Colon (tissue), 2 donors: ENCODE measurements around the gene SCUBE3.

ENCODE experiments used
- FAIRE-seq: peaks from 2 replicates; lab custom pipeline; 2012; peaks lifted over from hg19 to GRCh38; lab: Jason Lieb, UNC
- donor health status: control.
- donor health status: control.

Gene SCUBE3

DNA sequence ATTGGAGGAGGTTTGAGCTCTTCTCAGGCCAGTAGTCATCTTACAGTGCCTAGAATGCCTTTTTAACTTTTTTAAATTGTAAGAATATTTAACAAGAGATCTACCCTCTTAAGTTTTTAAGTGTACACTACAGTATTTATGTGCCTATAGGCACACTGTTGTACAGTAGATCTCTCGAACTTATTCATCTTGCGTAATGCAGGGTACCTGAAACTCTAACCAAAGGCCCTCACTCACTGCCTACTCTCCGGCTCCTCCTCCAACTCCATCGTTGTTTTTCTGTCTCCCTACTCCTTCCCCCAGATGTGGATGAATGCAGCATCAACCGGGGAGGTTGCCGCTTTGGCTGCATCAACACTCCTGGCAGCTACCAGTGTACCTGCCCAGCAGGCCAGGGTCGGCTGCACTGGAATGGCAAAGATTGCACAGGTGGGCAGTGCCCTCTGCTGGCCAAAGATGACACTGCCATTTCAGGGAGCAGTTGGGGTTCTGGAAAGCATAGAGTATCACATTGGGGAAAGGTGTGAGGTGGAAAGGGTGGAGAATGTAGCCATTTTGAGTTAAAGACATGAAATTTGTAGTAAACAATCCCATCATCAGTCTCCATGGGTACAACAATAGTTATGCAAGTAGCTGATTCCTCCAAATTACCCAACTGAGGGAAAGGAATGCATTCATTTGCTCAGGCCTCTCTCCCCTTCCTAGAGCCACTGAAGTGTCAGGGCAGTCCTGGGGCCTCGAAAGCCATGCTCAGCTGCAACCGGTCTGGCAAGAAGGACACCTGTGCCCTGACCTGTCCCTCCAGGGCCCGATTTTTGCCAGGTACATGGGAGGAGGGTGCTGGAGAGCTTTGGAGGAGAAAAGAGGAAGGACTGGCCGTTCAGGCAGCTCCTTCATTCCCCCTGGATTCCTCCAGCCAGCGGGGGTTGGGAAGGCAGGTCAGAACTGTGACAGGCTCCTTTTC is 27.4 kb downstream of the SCUBE3 start:
- FAIRE-seq, result no peak

GRCh38 chr6:35242486-35242885 is 28.7 kb downstream of the SCUBE3 start:
- no peak for FAIRE-seq

DNA sequence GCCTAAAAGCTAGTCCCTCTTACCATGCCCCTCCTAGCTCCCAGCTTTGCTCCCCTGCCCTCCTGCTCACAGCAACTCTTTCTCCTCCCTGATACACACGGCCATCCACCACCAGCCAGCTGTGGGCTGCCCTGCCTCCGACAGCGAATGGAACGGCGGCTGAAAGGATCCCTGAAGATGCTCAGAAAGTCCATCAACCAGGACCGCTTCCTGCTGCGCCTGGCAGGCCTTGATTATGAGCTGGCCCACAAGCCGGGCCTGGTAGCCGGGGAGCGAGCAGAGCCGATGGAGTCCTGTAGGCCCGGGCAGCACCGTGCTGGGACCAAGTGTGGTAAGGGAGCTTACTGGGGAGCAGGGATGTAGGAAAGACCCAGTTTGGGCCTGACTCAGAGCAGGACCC is 29.1 kb downstream of the SCUBE3 start:
- FAIRE-seq, result no peak

DNA sequence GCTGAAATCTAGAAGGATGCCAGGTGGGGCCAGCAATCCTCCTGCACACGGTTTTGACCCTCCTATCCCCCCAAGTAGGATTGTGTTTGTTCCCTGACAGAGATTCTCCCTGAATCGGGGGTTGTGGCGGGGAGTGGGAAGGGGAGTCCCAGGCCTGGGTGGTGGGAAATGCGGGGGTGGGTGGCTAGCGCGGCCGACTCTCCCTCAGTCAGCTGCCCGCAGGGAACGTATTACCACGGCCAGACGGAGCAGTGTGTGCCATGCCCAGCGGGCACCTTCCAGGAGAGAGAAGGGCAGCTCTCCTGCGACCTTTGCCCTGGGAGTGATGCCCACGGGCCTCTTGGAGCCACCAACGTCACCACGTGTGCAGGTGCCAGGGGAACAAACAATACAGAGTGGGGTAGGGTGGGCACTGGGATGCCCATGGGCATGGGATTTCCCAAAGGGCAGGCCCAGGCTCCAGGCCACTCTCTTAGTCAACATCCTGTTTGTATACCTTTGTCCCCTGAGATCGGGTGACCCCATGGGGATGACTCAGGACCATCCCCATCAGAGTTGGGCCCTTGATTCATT is 29.7 kb downstream of the SCUBE3 start:
- no peak for FAIRE-seq

DNA sequence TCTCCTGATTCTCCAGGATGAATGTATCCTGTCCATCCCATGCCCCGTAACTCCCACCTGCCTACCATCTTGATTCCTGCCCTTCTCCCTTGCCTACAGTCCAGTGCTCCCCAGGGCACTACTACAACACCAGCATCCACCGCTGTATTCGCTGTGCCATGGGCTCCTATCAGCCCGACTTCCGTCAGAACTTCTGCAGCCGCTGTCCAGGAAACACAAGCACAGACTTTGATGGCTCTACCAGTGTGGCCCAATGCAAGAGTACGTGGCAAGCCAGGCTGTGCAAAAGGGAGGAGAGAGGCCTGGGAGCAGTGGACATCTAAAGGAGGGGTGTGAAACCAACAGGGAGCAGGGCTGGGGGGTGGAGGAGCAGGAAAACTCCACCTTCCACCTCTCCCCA is 30.8 kb downstream of the SCUBE3 start:
- FAIRE-seq, result no peak

DNA sequence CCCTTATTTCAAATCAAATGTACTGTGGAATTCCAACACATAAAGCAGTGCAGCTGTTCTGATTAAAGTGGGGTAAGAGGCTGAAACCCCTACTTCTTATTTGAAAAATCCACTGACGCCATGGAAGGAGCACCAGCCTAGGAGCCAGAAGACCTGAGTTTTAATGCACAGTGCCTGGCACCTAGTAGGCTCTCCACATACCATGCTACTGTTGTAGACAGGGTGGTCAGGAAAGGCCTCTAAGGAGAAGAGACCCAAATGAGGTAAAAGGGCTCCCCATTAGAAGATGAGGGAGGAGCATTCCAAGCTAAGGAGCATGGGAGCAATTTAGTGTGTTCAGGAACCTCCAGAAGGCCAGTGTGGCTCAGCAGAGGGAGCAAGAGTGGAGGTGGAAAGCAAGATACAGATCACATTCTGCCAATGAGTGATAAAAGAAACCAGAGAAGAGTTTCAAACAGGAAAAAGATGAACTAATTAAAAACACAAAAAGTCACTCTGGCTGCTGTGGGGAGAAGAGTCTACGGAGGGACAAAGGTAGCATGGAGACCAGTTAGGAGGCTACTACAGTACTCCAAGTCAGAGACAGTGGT is 34.0 kb downstream of the SCUBE3 start:
- FAIRE-seq, result no peak

GRCh38 chr6:35248300-35248699 is 34.5 kb downstream of the SCUBE3 start:
- no peak for FAIRE-seq

DNA sequence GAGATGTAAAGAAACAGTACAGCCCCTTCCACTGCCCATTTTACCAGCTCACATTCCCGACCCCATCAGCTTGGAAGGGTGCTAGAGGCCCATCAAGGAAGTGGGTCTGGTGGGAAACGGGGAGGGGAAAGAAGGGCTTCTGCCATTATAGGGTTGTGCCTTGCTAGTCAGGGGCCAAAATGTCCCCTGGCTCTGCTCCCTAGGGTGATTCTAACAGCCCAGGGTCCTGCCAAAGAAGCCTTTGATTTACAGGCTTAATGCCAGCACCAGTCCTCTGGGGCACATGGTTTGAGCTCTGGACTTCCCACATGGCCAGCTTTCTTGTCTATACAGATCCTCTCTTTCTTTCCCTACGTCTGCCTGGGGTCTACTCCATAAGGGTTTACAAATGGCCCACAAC is 35.2 kb downstream of the SCUBE3 start:
- no peak for FAIRE-seq

DNA sequence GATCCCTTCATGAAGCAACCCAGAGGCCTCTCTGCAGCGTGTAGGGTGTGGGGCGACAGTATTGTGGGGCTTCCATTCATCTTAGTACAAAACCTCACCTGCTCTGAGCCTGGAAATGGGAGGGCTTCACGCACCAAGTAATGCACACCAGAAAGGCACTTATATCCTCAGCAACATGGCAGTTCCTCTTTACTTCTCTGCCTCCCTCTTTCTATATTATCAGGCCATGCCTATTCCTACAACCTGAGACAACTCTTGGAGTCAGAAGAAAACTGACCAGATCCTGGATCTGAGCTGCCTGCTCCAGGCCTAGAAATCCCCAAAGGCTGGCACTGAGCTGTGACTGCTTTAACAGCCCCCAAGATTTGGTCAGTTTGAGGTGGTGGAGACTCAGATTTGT is 38.2 kb downstream of the SCUBE3 start:
- FAIRE-seq, result no peak

DNA sequence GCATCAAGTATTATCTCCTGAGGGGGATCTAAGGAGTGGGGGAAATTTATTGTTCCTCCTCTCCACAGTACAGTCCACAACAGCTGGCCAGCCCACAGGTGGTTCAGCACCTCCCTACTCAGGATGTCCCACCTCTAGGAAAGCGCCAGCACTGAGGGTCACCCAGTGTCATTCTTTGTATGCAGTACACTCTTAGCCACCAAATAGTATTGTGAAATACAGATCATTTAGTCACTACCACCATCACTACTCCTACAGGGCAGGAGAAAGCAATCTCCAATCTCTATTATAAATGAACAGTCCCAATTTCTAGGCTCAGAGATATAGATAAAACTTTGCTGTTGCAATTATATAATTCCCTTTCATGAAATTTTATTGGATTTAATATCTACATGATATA is 39.5 kb downstream of the SCUBE3 start:
- no peak for FAIRE-seq

- FAIRE-seq, result no peak
Observed at GRCh38 chr6:35258336-35258735, 44.6 kb downstream of the SCUBE3 start.

- no peak for FAIRE-seq
Observed at GRCh38 chr6:35258858-35259193, 45.1 kb downstream of the SCUBE3 start.

DNA sequence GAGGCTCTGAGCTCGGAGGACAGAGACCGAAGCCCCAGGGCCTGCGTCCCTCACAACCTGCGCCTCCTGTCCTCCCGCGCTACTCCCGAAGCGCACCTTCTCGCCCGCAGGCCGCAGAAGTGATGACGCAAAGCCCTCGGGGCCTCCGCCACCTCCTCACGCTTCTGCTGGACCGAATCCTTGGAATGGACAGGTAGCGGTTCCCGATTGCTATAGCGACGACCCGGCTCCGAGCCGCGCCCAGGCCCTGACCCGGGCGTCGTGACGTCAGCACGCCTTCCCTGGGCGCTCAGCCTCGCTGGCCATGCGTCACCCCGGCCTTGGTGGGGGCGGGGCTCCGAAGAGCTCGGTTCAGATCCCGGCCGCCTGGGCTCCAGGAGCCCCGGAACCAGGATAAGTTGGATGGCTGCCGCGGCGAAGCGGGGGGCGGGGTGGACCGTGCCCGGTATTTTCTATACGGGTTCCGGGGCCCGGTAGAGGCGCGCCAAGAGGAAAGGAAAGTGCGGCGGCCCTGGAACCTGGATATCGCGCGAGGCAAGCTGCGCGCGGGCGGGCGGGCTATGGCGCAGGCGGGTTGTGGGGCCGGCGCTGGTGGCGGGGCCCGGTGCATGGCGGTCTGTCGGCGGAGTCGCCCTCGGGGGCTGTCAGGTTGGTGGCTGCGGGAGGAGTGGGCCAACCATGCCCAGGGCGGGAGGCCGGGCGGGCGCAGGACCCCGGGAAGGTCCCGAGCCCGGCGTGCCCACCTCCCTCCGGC is 45.6 kb downstream of the SCUBE3 start, which contains the start of gene ZNF76:
Gene ZNF76, plus strand, starts transcription at position 542 of the 754 bp plus-strand sequence. CDS start 21,417 bp downstream, outside the sequence.
- no peak for FAIRE-seq

DNA sequence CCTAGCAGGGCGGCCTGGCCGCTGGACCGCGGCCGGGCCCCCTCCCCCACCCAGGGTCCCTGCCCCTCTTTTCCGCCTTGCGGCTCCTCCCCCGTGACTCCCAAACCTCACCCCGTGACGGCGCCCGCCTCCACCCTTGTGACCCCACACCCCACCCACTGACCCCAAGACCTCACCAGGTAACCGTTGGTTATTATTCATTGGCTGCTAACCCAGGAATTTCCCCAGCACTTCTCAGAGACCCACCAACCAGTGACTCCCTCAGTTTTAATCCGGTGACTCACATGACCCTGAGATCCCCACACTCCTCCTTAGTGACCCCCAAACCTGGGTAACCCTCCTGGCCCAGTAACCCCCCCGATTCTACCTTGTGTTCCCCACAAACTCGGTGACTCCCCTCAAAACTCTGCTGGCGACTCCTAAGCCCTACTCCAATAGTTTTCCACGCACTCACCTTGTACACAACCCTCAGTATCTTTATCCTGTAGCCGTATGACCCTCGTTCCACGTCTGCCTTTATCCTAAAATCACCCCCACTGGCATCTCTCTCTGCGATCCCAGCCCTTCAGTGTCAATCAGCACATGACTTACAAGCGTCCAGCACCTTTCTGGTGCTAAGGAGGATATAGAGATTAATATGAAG is 46.3 kb downstream of the SCUBE3 start:
- no peak for FAIRE-seq

GRCh38 chr6:35260591-35261570 is 47.1 kb downstream of the SCUBE3 start:
- no peak for FAIRE-seq

- no peak for FAIRE-seq
Observed at GRCh38 chr6:35262596-35262995, 48.8 kb downstream of the SCUBE3 start.

- FAIRE-seq, result no peak
Observed at GRCh38 chr6:35264550-35265274, 51.0 kb downstream of the SCUBE3 start.

- no peak for FAIRE-seq
Observed at GRCh38 chr6:35265523-35265922, 51.8 kb downstream of the SCUBE3 start.

DNA sequence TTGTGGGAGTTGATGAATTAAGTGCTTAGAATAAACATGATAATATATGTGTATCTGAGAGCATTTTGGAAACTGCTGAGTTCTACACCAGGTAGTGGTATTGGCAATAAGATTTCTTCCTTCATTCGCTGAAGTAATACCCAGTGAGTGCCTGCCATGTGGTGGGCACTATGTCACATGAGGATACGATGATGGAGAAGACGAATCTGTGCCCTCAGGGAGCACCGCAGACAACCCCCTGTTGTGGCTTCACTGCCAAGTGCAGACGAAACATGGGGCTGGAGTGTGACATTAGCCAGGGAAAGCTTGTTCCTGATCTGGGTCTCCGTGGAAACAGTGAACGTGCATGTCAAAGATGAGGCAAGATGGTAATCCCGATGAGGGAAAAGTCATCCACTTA is 53.7 kb downstream of the SCUBE3 start:
- no peak for FAIRE-seq

DNA sequence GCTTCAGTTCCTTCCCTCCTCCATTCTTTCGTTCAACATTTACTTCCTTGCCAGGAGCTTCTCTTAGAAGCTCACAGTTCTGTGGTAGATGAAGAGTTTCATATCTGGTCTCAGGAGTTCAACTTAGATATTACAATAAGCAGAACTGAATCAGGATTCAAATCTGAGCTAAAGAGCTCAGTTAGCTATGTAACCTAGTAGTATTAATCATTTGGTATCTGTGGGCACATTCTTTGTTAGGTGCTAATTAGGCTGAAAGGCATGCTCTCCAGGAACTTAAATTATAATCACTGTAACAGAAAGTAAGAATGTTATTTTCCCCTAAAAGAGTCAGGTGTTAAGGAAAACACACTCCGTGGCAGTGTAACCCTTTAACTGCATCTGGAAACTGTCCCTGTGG is 54.1 kb downstream of the SCUBE3 start:
- no peak for FAIRE-seq
